Measurements from ENCODE around the gene NFIX.

DNA sequence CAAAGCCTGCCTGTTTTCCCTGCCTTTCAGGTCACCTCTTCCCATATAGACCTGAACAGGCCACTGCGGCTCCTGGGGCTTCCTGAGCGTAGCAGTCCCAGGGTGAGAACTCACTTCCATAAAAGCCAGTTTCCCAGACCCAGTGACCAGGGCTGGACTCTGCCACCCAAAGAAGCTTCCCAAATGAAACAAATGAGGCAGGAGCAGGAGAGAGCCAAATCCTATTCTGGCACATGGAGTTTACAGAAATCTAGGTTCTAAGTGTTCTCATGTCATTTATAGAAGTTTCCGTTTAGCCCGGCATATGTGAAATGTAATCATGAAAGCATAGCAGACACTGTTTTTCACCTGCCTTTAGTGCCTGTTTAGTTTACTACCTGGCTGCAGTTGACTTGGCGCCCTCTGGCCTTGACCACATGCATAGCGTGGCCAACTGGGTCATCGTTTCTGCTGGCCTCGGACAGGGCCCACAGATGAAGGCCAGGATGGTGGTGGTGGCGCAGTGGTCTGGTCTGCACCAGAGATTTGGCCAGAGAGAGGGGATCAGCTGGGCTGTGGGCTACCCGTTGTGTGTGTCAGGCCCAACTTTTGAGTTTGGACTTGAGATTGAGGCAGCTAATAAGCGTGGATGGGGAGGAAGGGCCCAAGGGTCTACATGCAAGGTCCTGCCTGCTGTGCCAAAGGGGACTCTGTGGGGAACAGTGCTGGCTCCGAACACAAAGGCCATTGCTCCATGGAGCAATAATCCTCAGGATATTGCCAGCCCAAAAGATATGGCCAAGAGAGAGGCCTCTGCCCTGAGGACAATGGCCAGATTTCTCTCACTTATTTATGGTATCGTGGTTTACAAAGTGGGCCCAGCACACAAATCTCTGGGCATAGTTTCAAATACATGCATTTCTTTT, 43.3 kb downstream of the NFIX start:
- TF ChIP-seq, protein P1, sequence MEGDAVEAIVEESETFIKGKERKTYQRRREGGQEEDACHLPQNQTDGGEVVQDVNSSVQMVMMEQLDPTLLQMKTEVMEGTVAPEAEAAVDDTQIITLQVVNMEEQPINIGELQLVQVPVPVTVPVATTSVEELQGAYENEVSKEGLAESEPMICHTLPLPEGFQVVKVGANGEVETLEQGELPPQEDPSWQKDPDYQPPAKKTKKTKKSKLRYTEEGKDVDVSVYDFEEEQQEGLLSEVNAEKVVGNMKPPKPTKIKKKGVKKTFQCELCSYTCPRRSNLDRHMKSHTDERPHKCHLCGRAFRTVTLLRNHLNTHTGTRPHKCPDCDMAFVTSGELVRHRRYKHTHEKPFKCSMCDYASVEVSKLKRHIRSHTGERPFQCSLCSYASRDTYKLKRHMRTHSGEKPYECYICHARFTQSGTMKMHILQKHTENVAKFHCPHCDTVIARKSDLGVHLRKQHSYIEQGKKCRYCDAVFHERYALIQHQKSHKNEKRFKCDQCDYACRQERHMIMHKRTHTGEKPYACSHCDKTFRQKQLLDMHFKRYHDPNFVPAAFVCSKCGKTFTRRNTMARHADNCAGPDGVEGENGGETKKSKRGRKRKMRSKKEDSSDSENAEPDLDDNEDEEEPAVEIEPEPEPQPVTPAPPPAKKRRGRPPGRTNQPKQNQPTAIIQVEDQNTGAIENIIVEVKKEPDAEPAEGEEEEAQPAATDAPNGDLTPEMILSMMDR (IDR thresholded peaks at IDR 0.05) = no peak
- no peak for TF ChIP-seq POLR2AphosphoS5 (IDR thresholded peaks at IDR 0.05)
